Natural killer cell (primary cell): ENCODE results near the gene SORT1. TPM values are rescaled to one million over a fixed set of nuclear protein-coding genes. Genes with fewer than 3 reads are reported as not detected.

ENCODE experiments used
- ATAC-seq, 3 donors: fragments of 150-1000 bp in 2 of 3; fragments of 200-7000 bp in 1 of 3; cut with Tn5 transposase; 1 replicate in 1 of 3; 2 replicates in 2 of 3; pipeline ENCODE4 v1.10.0; 2021; ENCODE audit warnings: mild to moderate bottlenecking in 2 of 3, moderate library complexity in 2 of 3
- DNase-seq, 2 donors: peaks; one replicate each; pipeline versions ENCODE4 v3.0.0 to v3.0.0-alpha.2; 2013 to 2021; ENCODE audit warnings: mixed read lengths in 1 of 2
- H3K27ac ChIP-seq: one replicate; pipeline ENCODE4 v1.5.1; 2013; ENCODE audit warnings: mild to moderate bottlenecking, low read length
- H3K27me3 ChIP-seq: one replicate; pipeline ENCODE4 v1.6.1; 2013; ENCODE audit warnings: low read length; ENCODE audit not compliant: control insufficient read depth, insufficient read depth
- H3K36me3 ChIP-seq: one replicate; pipeline ENCODE4 v1.6.1; 2013; ENCODE audit warnings: low read length; ENCODE audit not compliant: control insufficient read depth, insufficient read depth
- H3K4me1 ChIP-seq: one replicate; pipeline ENCODE4 v1.6.1; 2013; ENCODE audit warnings: low read length; ENCODE audit not compliant: control insufficient read depth, insufficient read depth
- H3K4me3 ChIP-seq: one replicate; pipeline ENCODE4 v1.5.1; 2013; ENCODE audit warnings: low read length
- H3K9me3 ChIP-seq: one replicate; pipeline ENCODE4 v1.6.1; 2013; ENCODE audit warnings: low read length; ENCODE audit not compliant: control insufficient read depth, insufficient read depth
- H3K27ac Mint-ChIP-seq, 2 donors: one replicate each; pipeline ENCODE4 v1.8.0; 2022; ENCODE audit warnings: mild to moderate bottlenecking in 2 of 2, mixed read lengths in 2 of 2, moderate library complexity in 1 of 2
- H3K27me3 Mint-ChIP-seq, 2 donors: one replicate each; pipeline ENCODE4 v1.8.0; 2022; ENCODE audit warnings: low read depth in 2 of 2, mixed read lengths in 2 of 2
- H3K36me3 Mint-ChIP-seq: one replicate; pipeline ENCODE4 v1.8.0; 2022; ENCODE audit warnings: mixed read lengths
- H3K4me1 Mint-ChIP-seq, 2 donors: one replicate each; pipeline ENCODE4 v1.8.0; 2022; ENCODE audit warnings: mixed read lengths in 2 of 2
- H3K4me3 Mint-ChIP-seq: one replicate; pipeline ENCODE4 v1.8.0; 2022; ENCODE audit warnings: mild to moderate bottlenecking, moderate library complexity, mixed read lengths
- H3K9me3 Mint-ChIP-seq, 2 donors: one replicate each; pipeline ENCODE4 v1.8.0; 2022; ENCODE audit warnings: mixed read lengths in 2 of 2
- CTCF ChIP-seq: fragments of 200-600 bp; IDR thresholded peaks from one replicate; pipeline ENCODE4 v1.8.0; 2022; ENCODE audit warnings: antibody characterized with exemption
- WGBS: methylation state at CpG from one replicate; pipeline ENCODE4 v1.1.7; 2013; ENCODE audit warnings: missing lambda C conversion rate; ENCODE audit not compliant: insufficient coverage; 5-methylcytosine and 5-hydroxymethylcytosine counted together
- intact Hi-C: fragments of 100-400 bp; cut with micrococcal nuclease; formaldehyde crosslinking; loops from one replicate; pipeline ENCODE4 v1.14.2; 2022
- total RNA-seq, 4 donors: library from RNA; stranded (reverse); fragments of 120-200 nt in 1 of 4; gene quantifications; one replicate each; pipeline versions ENCODE4 v1.2.3 to v1.2.4, GENCODE V29; 2013 to 2022

The SORT1 gene
- total RNA-seq, 3 donors from 2014 or later (not counting 1 experiment from before 2014, with no cell fraction given), result 2.7 to 7.1 (median 3.7) TPM

- Mint-ChIP-seq H3K36me3 (no peaks in the 10 kb centered on the region), H3K4me1 (peaks cover 2 to 4% of the 10 kb centered on the region in 2 donors), H3K4me3 (no peak overlapping the region), H3K27me3 (peaks cover 10 to 19% of the 10 kb centered on the region in 2 donors), H3K27ac (no peak overlapping the region), H3K9me3 (no peaks in the 10 kb centered on the region)
- Histone ChIP-seq H3K27ac (no peak overlapping the region), H3K36me3 (no peaks in the 10 kb centered on the region), H3K4me3 (no peak overlapping the region), H3K27me3 (no peaks in the 10 kb centered on the region), H3K9me3 (no peaks in the 10 kb centered on the region), H3K4me1 (no peaks in the 10 kb centered on the region)
- DNase-seq (no peak), ATAC-seq (no peak)
- TF ChIP-seq CTCF, result no peak
- intact Hi-C loops, result no loop called here
Measured at GRCh38 chr1:109432336-109432735, 34.6 kb upstream of the SORT1 start.

GRCh38 chr1:109427171-109427467 is 29.4 kb upstream of the SORT1 start:
- Histone ChIP-seq H3K4me1 (peaks cover 17% of the 10 kb centered on the region), H3K27me3 (no peaks in the 10 kb centered on the region), H3K4me3 (peak overlapping the region; percentile 94), H3K9me3 (no peaks in the 10 kb centered on the region), H3K27ac (peak overlapping the region; percentile 96), H3K36me3 (peaks cover 2% of the 10 kb centered on the region)
- peak overlapping the region; percentile 98 for H3K27ac Mint-ChIP-seq
- peaks cover 0 to 12% of the 10 kb centered on the region in 2 donors for H3K27me3 Mint-ChIP-seq
- no peak for DNase-seq
- no peak for ATAC-seq
- H3K4me1 Mint-ChIP-seq, result peaks cover 33 to 41% of the 10 kb centered on the region in 2 donors
- no peaks in the 10 kb centered on the region for H3K9me3 Mint-ChIP-seq
- H3K4me3 Mint-ChIP-seq, result peak overlapping the region; percentile 96
- 17% methylated on average over 6 of the region's 7 CpGs for WGBS
- intact Hi-C loops, result loop anchor here (2.0 to 5.0 kb wide), 2 partner anchors 120 to 912 kb away; partner anchors contain the start of genes GNAI3 and RBM15
- no peaks in the 10 kb centered on the region for H3K36me3 Mint-ChIP-seq
- no peak for TF ChIP-seq CTCF

GRCh38 chr1:109426281-109427170 is 28.8 kb upstream of the SORT1 start, which contains the start of gene PSMA5:
PSMA5 (minus strand) TSS chr1:109426448; CDS start chr1:109426330, 118 bp downstream.
- Mint-ChIP-seq H3K36me3 (no peaks in the 10 kb centered on the region), H3K9me3 (no peaks in the 10 kb centered on the region), H3K4me3 (peak within 1 kb of the TSS; percentile 96), H3K27me3 (peaks cover 0 to 9% of the 10 kb centered on the region in 2 donors), H3K4me1 (peaks cover 36 to 45% of the 10 kb centered on the region in 2 donors), H3K27ac (peak within 1 kb of the TSS; percentile 98)
- H3K27me3 ChIP-seq, result no peaks in the 10 kb centered on the region
- no peak for TF ChIP-seq CTCF
- peak within 1 kb of the TSS; percentile 96 for H3K27ac ChIP-seq
- H3K9me3 ChIP-seq, result no peaks in the 10 kb centered on the region
- peaks cover 17% of the 10 kb centered on the region for H3K4me1 ChIP-seq
- under 1% methylated on average over 49 of the region's 50 CpGs for WGBS
- H3K36me3 ChIP-seq, result peaks cover 2% of the 10 kb centered on the region
- peak within 1 kb of the TSS; percentile 94 for H3K4me3 ChIP-seq
- intact Hi-C loops, result loop anchor here (1.0 to 5.0 kb wide), 3 partner anchors 57 to 912 kb away; partner anchors contain the start of genes ATXN7L2, GNAI3 and RBM15
- peak; percentile 92 to 98 for DNase-seq
- peak; percentile 87 to 98 (median 94) for ATAC-seq
